Head of caudate nucleus (tissue), 42 donors: Measurements from ENCODE around the gene MS4A14.
"Not testable (repeated sequence)": the region's sequence is repeated elsewhere in the genome, so short reads cannot be mapped to it uniquely, and the experiment has no call there.

Experiments used
- DNase-seq, 42 donors: peaks; one replicate each; pipeline versions ENCODE4 v3.0.0 to v3.0.0-alpha.2; 2020 to 2021; ENCODE audit warnings: mixed read lengths in 7 of 42
- intact Hi-C: fragments of 100-400 bp; cut with DNase I; formaldehyde crosslinking; loops from one replicate; pipeline ENCODE4 v1.15.0; 2022

The MS4A14 gene

GRCh38 chr11:60396382-60396781 is at the start of gene MS4A14:
MS4A14 (plus strand) TSS chr11:60396459; CDS start chr11:60396579, 120 bp downstream.
- intact Hi-C loops: no loop called here
- DNase-seq: no peak

DNA sequence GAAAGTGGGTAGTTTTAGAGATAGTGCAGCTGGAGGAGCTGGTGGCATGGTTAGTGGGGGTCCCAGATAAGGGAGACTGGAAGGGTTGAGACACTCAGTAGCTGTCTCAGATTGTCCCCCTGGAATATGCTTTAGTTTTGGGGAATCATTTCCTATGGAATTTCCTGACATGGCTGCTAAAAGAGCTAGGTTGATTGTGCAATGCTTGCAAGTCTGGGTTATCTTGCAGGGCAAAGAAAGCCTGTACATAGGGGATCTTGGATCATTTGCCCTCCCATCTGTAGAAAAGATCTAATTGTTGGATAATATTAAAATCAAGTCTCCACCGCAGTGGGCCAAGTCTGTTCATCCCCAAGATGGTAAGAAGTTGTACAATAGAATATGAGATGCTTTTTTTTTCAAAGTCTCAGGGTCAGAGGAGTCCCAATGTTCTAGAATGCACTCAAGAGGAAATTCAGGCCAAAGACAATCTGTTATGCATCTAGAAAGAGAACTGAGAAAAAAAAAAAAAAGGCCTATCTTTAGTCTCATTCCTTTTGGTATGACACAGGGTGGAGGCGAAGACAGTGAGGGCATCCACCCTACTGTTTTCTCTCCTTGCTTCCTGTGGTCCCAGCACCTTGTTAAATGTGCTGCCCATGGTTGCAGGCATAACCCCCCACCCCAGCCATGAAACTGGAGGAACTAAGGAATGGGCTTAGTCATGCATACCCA is 49.0 kb upstream of the MS4A14 start:
- no peak for DNase-seq
- intact Hi-C loops: no loop called here

- intact Hi-C loops: no loop called here
Measured at GRCh38 chr11:60348116-60348515, 48.1 kb upstream of the MS4A14 start.

DNA sequence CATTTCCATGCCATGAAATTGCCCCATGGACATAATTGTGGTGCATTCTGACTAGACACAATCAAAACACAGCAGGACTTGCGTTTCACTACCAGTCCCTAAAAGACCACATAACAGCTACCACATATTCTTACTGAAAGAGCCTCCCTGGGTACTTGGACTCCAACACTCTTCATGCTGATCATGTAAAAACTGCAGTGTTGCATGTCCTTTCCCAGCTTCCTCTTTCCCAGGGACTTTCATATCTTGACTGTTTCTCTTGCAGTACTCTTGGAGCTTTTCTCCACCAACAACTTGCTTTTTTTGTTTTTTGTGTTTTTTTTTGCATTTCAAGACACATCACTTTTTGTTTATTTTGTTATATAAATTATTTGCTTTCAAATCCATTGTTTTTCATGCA is 46.3 kb upstream of the MS4A14 start:
- intact Hi-C loops: no loop called here

More at GRCh38 chr11:60348116-60348515, 48.1 kb upstream of the MS4A14 start:
- no peak for DNase-seq

DNA sequence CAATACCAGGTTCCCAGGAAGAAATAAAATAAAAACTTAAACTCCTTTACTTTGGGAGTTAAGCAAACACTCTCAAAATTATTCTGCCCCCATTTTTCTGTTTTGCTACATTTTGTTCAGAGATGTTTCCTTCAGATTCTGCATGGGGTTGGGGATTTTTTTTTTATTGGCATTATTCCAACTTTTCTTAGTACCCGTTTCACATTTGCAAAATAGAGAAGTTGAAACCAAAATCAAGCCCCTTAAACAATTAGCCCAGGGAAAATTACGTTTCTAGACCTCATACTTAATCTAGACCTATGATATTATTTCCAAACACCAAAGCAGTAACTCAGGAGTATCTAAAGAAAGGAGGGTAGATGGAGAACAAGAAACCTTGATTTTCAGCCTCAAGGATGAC is 38.5 kb upstream of the MS4A14 start:
- DNase-seq: no peak
- intact Hi-C loops: no loop called here

More for the DNA sequence above, 46.3 kb upstream of the MS4A14 start:
- DNase-seq: peak in 1 of 42 donors; percentile 15

GRCh38 chr11:60360621-60361020 is 35.6 kb upstream of the MS4A14 start:
- no peak for DNase-seq
- intact Hi-C loops: loop anchor here (10.0 kb wide), 1 partner anchor 254 kb away; no protein-coding TSS in a partner anchor

- intact Hi-C loops: loop anchor here (10.0 kb wide), 1 partner anchor 253 kb away; no protein-coding TSS in a partner anchor
- DNase-seq: no peak
Measured at GRCh38 chr11:60362241-60362640, 34.0 kb upstream of the MS4A14 start.

- DNase-seq: peak in 41 of 42 donors; percentile 6 to 87 (median 63)
- intact Hi-C loops: loop anchor here (10.0 kb wide), 1 partner anchor 251 kb away; no protein-coding TSS in a partner anchor
Measured at GRCh38 chr11:60363542-60364470, 32.5 kb upstream of the MS4A14 start.

- DNase-seq: not testable (repeated sequence)
- intact Hi-C loops: loop anchor here (10.0 kb wide), 1 partner anchor 248 kb away; no protein-coding TSS in a partner anchor
Measured at GRCh38 chr11:60366262-60366904, 29.9 kb upstream of the MS4A14 start.

- no peak for DNase-seq
- intact Hi-C loops: loop anchor here (10.0 kb wide), 1 partner anchor 248 kb away; no protein-coding TSS in a partner anchor
Measured at GRCh38 chr11:60367009-60367408, 29.2 kb upstream of the MS4A14 start.

DNA sequence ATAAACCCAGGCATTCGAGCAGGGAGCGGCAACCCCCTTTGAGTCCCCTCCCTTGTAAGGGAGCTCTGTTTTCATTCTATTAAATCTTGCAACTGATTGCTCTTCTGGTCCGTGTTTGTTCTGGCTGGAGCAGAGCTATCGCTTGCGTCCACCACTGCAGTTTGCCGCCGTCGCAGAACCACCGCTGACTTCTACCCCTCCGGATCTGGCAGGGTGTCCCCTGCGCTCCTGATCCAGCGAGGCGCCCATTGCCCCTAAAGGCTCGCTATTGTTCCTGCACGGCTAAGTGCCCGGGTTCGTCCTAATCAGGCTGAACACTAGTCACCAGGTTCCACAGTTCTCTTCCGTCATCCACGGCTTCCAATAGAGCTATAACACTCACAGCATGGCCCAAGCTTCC is 28.4 kb upstream of the MS4A14 start:
- DNase-seq: no peak
- intact Hi-C loops: loop anchor here (10.0 kb wide), 1 partner anchor 247 kb away; no protein-coding TSS in a partner anchor

DNA sequence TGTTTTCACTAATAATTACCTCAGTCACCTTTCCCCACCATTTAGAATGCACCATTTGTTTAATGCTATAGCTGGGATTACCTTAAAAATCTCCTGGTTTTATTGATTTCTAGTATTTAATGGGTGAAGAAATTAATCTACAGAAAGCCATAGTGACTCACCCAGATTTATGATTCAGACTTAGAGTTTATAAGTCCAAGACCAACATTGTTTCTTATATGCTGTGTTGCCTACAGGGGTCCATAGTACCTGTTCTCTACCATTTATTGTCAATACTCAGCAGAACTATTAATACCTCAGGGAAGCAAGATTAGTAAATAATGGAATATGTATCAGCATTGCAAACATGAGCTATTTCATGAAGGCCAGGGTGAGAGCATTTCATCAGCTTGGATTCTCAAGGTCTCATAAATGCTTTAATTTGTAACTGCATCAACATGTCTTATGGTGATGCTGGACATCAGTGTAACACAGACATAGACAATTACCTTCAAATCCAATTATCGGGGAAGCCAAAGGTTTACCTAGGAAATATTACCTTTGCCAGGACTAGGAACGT is 25.9 kb upstream of the MS4A14 start:
- intact Hi-C loops: no loop called here
- no peak for DNase-seq

DNA sequence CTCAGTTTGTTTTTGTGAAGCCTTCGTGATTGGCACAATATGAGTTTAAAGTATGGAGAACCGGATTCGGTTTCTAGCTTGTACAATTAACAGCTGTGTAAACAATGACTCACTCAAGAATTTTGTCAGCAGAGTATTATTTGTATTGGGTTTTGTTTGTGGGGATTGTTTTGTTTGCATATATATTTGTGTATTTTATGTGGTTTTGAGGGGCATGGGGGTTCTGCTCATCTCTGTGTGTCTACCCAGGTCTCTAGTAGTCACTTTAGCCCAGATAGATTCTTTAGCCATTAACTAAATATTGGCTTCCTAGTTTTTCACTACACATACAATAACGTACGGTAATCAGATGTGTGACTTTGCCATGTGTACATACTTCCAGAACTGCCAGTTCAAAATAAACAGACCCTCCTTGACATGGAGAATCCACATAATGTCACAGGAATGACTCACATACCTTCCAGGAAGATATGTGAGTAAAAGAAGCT is 25.4 kb upstream of the MS4A14 start:
- no peak for DNase-seq
- intact Hi-C loops: no loop called here

- intact Hi-C loops: no loop called here
- no peak for DNase-seq
Measured at GRCh38 chr11:60371386-60371785, 24.9 kb upstream of the MS4A14 start.

GRCh38 chr11:60371854-60372253 is 24.4 kb upstream of the MS4A14 start:
- intact Hi-C loops: no loop called here

GRCh38 chr11:60372767-60373166 is 23.5 kb upstream of the MS4A14 start:
- intact Hi-C loops: no loop called here
- no peak for DNase-seq

More at GRCh38 chr11:60371854-60372253, 24.4 kb upstream of the MS4A14 start:
- no peak for DNase-seq

- intact Hi-C loops: no loop called here
Measured at GRCh38 chr11:60375316-60375715, 20.9 kb upstream of the MS4A14 start.

DNA sequence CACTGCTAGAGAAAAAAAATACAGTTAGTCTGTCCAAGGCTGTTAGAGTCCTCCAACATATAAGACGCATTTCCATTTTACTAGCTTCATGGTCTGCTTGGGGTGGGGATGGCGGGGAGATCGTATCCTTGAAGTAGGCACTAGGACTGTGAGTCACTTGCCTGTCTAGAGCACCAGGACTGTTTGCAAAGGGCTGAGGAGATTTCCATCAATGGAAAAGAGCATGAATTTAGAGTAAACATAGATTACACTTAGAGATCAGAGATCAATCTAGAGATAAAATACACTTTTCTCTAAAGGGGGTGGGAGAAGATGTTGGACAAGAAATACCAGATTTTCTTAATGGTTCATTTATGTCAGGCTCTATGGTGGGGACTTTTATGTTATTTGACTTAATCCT is 19.7 kb upstream of the MS4A14 start:
- DNase-seq: no peak
- intact Hi-C loops: no loop called here

More at GRCh38 chr11:60375316-60375715, 20.9 kb upstream of the MS4A14 start:
- DNase-seq: no peak
